ENCODE data around the gene CRBN. TPM values are rescaled to one million over a fixed set of nuclear protein-coding genes. Genes with fewer than 3 reads are reported as not detected.

The CRBN gene
- 64.9 and 73.5 TPM in 2 replicates for total RNA-seq (2014; rRNA removed; shearing (Covaris generic))

DNA sequence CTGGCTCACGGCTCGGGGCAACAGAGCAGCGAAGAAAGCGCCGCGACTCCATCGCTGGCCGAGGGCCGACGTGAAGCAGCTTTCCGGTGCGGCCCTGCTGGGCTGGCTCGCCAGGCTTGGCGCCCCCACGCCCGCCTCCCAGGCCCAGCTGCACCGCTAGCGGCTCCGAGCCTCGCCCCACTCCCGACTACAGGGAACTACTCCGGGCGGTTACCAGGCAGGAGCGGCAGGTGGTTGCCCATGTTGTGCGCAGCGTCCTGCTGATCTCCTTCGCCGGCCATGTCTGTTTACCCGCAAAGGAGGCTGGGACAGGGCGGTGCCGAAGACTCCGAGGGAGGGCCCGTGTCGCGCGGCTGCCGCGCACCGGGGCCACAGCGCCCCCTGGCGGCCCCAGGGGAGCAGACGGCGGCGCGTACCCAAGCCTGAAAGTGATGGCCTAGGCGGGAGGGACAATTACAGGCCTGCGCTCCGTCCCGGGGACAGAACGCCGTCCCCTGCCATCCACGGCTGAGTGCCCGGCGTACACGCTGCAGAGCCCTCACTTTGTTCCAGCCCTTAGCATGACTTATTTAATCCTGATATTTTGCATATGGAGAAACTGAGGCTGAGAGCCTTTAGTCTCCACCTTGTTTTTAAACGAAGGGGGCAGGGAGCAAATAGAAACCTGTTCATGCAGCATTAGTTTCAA, at the start of gene CRBN:
CRBN (minus strand) TSS at position 285 of the 688 bp plus-strand sequence; CDS start at position 281, 4 bp downstream.
- DNase-seq (ENCODE audit: low read depth): peak; percentile 81

DNA sequence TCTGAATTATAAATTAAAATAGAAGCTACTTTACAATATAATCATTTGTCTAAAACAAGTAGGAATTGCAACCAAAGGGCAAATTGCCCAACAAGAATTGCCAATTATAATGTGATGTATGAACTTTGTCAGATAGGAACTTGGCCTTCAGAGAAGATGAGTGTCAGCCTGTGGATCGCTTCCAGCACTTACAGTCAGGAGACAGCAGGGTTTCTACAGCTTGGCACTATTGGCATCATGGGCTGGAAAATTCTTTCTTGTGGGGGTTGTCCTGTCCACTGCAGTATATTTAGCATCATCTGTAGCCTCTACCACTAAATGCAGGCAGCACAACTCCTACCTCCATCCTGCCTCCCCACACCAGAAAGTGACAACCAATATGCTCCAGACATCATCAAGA, 48.1 kb upstream of the CRBN start:
- no peak for DNase-seq (ENCODE audit: low read depth)

GRCh38 chr3:3221528-3221927, 42.0 kb upstream of the CRBN start:
- no peak for DNase-seq (ENCODE audit: low read depth)

GRCh38 chr3:3216401-3216800, 36.9 kb upstream of the CRBN start:
- no peak for DNase-seq (ENCODE audit: low read depth)

DNA sequence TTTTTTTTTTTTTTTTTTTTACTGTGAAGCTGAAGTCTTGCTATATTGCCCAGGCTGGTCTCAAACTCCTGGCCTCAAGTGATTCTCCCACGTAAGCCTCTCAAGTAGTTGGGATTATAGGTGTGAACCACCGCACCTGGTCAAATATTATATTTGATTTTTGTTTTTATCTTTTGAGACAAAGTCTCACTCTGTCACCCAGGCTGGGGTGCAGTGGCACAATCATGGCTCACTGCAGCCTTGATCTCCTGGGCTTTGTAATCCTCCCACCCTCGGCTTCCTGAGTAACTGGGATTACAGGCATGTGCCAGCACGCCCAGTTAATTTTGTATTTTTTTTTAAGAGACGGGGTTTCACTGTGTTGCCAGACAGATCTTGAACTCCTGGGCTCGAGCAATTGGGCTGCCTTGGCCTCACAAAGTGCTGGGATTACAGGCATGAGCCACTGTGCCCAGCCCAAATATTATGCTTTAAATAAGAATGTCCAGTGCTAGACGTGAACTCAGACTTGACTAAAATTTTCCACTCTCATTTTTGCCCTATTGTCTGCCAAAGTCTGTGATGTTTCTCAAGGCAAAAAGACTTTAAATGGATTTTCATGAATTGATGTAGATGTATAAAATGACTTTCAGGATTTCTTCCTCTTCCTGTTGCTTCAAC, 33.4 kb upstream of the CRBN start:
- no peak for DNase-seq (ENCODE audit: low read depth)

DNA sequence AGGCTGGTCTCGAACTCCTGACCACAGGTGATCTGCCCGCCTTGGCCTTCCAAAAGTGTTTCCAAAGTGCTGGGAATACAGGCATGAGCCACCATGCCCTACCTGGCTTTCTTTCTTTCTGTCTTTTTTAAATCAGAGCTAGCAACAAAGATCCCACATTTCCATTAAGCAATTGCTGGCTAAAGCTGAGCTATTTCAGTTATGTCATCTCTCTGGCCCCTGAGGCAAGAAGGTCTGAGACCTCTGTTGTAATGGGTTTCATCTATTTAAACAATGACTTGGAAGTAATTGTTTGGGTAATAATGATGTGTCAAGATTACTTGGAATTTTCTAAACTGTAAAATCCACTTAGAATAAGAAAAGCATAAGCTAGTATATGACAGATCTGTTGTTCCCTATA, 30.2 kb upstream of the CRBN start:
- peak; percentile 14 for DNase-seq (ENCODE audit: low read depth)

GRCh38 chr3:3209057-3209456, 29.6 kb upstream of the CRBN start:
- DNase-seq (ENCODE audit: low read depth): no peak

- no peak for DNase-seq (ENCODE audit: low read depth)
Observed at GRCh38 chr3:3201611-3202010, 22.1 kb upstream of the CRBN start.

DNA sequence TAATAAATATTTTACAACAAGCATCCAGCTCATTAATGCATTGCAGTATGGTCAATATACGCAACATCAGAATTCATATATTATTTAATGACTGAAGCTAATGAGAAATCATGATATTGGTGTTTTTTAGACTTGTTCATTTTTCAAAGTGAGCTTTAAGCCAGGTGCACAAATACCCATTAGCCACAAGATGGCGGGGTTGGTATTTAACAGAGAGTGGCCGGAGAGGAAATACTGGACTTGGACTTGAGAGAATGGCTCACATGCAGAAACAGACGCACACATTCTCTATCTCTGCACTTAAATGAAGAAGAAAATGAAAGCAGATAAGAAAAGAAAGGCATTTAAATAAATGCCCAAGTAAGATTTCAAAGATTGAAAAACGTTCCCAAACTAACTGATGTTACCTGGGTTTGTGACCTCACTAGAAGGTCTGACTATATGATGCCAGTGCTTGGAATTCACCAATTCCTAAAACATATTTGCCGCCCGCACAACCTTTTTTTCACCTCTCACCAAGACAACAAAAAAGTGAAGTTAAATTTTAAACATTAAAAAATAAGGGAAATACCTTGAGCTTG, 21.2 kb upstream of the CRBN start:
- DNase-seq (ENCODE audit: low read depth): peak; percentile 65

DNA sequence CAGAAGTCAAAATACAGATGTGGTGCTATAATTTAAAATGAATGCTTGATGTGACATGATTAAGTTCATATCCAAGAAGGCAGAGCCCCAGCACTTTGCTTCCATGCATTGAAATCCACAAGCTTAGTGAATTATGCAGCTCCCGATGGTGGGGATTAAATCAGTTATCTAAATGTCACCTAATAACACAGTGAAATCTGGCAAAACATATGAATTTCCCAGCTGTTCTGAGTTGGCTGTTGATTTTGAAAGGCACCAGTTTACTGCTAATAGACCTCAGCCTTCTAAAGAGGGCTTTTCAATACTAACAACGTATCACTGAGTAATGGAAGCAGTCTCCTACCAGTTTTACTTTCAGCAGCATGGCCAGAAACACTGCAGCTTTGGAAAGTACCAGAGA, 19.8 kb upstream of the CRBN start:
- DNase-seq (ENCODE audit: low read depth): no peak

DNA sequence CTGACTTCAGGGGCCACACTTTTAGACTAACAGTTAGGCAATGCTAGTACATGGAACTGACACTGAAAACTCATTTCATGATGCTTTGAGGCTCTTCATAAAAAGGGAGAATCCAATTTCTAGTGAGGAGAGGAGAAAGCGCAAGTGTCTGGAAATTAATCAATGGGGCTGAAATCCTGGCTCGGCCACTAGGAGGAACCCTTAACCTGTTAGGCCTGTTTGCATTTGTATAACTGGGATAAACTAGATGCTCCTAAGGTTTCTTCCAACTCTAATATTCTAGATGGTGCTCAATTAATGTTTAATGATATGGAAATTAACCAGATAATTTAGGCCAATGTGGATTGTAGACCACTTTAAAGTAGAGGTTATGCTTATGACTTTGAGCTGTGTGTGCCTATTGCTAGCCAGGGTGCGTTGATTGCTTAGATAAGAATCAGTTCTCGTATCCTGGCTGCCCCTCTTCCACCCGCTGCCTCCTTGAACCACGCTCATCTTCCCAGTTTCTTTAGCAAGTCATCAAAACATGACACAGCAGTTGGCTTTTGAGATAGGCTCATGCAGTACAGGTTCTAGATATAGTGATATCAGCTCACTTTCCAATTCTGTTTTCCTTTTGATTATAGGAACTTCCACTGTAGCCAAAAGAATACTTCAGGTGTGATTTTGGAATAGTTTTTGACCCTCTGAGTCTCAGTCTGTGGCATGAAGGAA, 16.8 kb upstream of the CRBN start:
- DNase-seq (ENCODE audit: low read depth): peak; percentile 10

DNA sequence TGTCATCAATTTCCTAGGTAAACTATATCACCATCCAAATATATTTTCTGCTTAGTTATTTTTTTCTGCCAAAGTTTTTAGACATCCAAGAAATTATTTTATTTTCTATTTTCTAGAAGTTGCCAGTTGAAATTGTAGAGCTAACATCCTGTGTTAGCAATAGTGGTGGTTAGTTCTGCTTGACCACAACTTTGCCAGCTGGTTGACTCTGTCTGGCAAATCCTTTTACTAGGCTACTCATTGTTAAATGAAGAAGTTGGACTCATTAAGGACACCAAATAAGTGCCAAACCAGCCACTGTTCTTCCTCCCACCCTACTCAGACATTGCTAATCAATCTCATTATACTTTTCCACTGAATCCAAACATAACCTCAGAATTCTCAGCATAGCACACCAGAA, 15.4 kb upstream of the CRBN start:
- no peak for DNase-seq (ENCODE audit: low read depth)

DNA sequence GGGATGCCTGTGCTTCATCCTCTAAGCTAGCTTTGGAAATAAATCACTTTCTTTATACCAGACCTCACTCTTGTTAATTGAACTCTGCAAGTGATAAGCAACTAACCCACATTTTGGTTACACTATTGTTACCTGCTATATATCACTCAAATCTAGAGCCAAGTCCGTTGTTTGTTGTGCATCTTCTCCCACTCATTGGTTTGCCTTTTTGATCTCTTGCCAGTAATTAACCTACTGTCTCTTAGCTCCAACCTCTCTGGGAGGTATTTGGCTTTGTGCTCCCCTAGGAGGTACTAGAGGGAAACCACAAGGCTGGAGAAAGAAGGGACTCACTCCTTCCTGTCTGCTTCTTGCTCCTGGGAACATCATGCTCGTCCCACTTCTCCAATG, 12.8 kb upstream of the CRBN start:
- DNase-seq (ENCODE audit: low read depth): no peak

DNA sequence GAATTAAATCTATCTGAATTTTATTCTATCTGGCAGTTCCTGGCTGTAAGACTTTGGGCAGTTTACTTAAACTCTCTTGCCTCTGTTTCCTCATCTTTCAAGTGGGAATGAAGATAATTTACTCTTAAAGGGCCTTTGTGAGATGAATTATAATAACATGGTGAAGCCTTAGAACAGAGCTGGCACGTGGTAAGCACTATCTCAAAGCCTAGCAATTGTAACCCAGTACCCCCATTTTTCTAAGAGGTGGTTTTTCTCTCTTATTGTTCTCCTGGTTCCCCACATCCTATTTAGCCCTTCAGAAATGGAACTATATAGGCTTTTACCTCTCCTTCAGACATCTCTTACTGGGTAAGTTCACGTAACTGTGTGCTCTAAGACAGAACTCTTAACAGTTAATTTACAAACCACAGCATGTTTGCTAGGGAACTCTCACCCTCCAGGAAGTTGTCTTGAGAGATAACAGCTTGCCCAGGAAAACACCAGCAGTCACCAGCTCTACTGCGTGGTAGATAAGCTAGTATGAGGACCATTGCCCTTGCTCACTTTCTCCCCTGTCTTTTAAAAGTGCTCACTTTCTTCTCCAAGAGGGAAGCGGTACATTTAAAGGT, 12.3 kb upstream of the CRBN start:
- DNase-seq (ENCODE audit: low read depth): no peak

DNA sequence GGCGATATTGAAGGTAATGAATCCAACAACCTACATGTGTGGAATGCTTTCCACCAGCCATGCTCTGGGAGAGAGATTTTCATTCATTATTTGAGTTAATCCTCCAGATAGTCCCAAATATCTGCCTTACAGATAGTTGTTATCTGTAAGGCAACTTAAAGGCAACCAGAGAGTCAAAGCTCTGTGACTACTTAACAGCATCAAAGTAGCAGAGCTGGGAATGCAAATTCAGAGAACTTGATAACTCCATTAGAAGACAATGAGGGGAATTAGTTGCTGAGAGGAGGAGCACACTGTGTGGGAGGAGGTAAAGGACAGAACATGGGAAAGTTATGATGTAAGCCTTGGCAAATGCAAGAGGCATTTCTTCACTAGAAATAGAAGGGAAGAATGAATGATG, 10.5 kb upstream of the CRBN start:
- DNase-seq (ENCODE audit: low read depth): no peak

DNA sequence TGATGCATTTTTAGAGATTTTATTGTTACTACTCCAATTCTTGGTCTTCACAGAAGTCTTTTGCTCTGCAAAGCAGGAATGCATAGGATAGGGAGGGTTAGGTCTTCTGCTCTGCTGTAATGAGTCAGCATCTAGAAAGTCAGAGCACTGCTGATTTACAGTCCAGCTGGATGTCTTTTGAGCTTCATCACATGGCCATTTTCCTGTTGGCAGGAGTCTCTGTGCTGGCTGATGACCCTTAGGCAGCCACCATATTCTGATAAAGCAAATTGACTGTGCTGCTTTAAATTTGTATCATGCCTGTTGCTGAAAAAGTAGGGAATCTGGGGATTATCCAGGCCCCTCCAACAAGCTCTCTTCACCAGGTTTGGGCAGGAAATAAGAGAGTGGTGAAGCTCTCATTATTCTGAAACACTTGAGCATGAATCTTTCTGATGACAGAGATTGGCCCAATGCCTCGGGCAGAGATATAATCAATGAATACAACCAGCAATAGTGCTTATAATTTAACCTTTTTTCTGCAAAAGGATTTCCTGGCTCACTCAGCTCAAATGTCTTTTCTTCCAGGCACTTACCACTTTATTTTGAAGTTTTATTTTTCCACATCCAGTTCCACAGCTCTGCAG, 9.7 kb upstream of the CRBN start:
- peak; percentile 16 for DNase-seq (ENCODE audit: low read depth)

GRCh38 chr3:3184876-3185275, 5.4 kb upstream of the CRBN start:
- no peak for DNase-seq (ENCODE audit: low read depth)

GRCh38 chr3:3180456-3180855, 965 bp upstream of the CRBN start:
- DNase-seq (ENCODE audit: low read depth): no peak

DNA sequence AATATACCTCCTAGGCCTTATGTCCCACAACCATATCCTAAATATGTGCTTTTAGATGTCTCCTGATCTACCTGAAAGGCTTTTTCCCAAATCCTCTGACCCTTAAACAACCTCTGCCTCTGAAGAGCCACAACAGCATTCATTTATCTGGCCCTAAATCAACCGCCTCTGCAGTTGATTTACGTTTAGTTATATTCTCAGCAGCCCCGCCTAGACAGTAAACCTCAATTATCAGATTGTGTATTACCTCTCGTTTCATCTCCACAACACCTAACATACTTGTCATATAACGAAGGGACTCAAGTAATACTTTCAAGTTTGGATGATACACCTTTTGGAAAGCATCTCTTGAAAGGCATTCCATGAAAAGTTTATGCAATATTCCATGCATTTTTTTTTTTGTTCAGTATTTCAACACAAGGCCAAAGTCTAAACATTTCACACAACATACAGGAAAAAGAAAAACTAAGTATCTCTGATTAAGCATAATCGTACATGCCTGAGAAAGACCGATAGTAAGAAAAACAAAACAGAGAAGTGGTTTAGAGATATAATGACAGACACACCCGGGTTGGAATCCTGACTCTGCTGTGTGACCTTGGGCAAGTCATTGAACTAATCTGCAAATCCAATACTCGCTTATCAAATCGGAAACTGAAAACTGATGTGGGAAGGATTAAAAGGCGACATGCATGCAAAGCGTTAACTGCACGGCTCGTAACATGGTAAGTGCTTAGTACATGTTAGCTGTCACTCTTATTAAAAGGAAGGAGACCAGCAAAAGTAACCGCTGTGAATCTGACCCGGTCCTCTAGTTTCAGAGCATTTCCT, 778 bp downstream of the CRBN start:
- no peak for DNase-seq (ENCODE audit: low read depth)

- peak; percentile 11 for DNase-seq (ENCODE audit: low read depth)
Observed at GRCh38 chr3:3177861-3178497, 1.5 kb downstream of the CRBN start.
